GM12864 (cell line): ENCODE measurements around the gene TUB.

Experiments used
- DNase-seq: peaks from one replicate; pipeline ENCODE4 v3.0.0-alpha.2; 2011; ENCODE audit warnings: low read depth
- H3K4me3 ChIP-seq: 2 replicates; pipeline ENCODE4 v1.5.1; 2011; ENCODE audit warnings: mild to moderate bottlenecking, low read depth, low read length, control low read depth
- CTCF ChIP-seq: IDR thresholded peaks from 2 replicates; pipeline ENCODE4 v1.5.1; 2011; ENCODE audit warnings: low read depth, mild to moderate bottlenecking, moderate library complexity, low read length, control low read depth, inconsistent platforms; ENCODE audit errors: missing control alignments

TUB gene

GRCh38 chr11:8090756-8091155 is 9.7 kb downstream of the TUB start:
- no peak for DNase-seq
- TF ChIP-seq CTCF: peak; percentile 56

DNA sequence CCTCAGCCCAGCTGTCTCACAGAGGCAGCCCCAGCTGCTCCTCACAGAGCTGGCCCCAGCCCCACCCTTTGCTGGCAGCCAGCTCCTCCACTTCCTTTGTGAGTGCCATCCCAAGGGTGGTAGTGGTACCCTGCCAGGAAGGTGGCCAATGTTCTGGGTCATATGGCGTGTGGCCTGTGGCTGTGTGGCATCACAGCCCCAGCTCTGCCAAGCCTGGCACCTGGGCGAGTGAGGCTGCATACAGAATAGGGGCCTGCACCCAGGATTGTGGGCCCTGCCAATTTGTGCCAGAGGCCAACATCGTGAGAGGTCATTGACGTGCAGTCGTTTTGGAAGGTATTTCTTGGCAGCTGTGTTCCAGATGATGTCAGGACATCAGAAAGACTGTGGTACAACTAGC is 10.7 kb downstream of the TUB start:
- no peak overlapping the region for H3K4me3 ChIP-seq
- TF ChIP-seq CTCF: no peak
- no peak for DNase-seq

More at GRCh38 chr11:8090756-8091155, 9.7 kb downstream of the TUB start:
- no peak overlapping the region for H3K4me3 ChIP-seq

DNA sequence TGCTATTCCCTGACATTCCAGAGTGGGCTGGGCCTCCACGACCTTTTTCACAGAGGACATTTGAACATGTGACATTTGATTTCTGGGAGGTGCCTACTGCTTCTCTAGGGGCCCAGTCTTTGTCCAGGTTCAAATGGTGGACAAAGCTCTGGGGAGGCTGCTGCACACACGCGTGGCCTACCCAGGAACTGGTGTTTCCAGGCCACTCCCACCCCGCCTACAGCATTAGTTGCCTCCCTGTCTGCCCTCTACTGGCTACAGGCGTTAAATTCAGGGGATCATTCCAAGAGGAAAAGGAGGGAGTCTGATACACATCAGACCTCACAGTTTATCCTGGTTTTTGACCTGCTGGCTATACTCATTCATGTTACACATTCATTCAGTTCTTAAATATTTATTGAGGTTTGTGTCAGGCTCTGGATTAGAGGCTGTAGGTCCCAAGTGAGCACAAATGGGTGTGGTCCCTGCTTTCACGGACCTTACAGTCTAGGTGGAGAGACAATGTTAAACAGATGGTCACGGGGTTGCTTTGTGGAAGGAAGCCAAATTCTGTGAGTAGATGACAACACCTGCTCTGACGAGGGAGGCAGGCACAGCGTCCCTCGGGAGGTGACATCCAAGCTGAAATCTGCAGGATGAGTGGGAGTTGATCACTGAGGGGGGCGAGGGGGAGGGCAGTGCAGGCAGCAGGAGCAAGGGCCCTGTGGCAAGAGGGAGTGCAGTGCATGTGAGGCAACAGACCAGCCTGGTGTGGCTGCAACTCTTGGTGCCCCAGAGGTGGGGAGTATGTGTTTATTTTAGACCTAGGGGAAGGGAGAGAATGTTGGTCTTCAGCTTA is 11.8 kb downstream of the TUB start:
- peak; percentile 26 for DNase-seq
- H3K4me3 ChIP-seq: no peak overlapping the region
- TF ChIP-seq CTCF: peak; percentile 72

DNA sequence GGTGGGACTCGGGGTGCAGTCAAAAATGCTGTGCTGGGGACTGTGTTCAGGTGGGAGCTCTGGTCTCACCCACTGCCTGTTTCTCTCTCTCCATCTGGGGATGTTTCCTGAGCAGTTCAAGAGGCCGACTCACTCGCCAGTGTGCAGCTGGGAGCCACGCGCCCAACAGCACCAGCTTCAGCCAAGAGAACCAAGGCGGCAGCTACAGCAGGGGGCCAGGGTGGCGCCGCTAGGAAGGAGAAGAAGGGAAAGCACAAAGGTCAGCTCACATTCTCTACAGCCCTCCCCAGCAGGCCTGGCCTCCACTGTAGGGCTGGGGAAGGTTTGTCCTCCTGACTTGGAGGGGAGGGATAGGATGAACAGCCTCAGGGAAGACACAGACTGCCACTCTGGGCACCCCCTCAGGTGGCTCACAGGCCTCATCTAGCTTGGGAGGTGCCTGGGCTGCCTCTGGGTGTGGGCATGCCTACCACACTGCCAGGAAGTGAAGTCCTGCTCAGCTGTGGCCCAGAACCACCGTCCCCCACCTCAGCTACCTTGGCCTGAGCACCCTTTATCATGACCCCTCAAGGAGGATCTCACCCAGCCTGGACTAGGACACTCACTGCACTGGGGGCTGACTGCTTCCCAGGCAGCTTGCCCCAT is 13.0 kb downstream of the TUB start:
- no peak overlapping the region for H3K4me3 ChIP-seq
- no peak for DNase-seq

DNA sequence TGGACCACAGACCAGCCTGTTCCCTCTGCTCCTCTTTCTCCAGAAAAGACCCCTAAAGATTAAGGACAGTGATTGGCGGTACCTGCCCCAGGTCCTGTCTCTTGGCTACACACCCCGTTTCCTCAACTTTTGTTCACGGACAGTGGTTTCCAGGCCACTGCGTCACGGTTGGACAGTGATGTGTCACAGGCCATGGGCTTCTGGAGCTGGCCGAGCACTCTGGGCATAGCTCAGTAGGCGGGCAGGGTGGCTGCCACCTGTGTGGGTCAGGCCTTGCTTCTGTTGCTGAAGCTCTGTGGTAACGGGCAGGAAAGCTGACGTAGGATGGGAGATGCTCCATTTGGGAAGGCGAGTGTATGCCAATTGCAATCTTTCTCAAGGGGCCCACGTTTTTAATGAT is 13.6 kb downstream of the TUB start:
- TF ChIP-seq CTCF: no peak
- no peak overlapping the region for H3K4me3 ChIP-seq
- DNase-seq: no peak

More for the DNA sequence above, 13.0 kb downstream of the TUB start:
- TF ChIP-seq CTCF: no peak

DNA sequence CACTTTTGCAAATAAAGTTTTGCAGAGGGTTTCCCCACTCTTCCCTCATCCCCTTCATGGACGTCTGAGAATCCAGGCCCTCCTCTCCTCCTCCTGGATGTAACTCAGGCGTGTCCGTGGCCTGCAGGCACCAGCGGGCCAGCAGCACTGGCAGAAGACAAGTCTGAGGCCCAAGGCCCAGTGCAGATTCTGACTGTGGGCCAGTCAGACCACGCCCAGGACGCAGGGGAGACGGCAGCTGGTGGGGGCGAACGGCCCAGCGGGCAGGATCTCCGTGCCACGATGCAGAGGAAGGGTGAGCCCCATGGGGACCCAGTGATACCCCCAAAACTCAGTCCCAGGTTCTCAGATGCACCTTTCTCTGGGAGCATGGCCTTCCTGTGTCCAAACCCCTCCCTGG is 14.4 kb downstream of the TUB start:
- no peak for TF ChIP-seq CTCF
- no peak for DNase-seq
- H3K4me3 ChIP-seq: no peak overlapping the region
